ENCODE data around the gene SLAIN1.

GRCh38 chr13:77728265-77729125, 31.0 kb downstream of the SLAIN1 start:
- TF ChIP-seq, protein P1, sequence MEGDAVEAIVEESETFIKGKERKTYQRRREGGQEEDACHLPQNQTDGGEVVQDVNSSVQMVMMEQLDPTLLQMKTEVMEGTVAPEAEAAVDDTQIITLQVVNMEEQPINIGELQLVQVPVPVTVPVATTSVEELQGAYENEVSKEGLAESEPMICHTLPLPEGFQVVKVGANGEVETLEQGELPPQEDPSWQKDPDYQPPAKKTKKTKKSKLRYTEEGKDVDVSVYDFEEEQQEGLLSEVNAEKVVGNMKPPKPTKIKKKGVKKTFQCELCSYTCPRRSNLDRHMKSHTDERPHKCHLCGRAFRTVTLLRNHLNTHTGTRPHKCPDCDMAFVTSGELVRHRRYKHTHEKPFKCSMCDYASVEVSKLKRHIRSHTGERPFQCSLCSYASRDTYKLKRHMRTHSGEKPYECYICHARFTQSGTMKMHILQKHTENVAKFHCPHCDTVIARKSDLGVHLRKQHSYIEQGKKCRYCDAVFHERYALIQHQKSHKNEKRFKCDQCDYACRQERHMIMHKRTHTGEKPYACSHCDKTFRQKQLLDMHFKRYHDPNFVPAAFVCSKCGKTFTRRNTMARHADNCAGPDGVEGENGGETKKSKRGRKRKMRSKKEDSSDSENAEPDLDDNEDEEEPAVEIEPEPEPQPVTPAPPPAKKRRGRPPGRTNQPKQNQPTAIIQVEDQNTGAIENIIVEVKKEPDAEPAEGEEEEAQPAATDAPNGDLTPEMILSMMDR (IDR thresholded peaks at IDR 0.05), result no peak
- TF ChIP-seq POLR2A (IDR thresholded peaks at IDR 0.05), result no peak
